Measurements from ENCODE around the gene TPM4. TPM values are rescaled to one million over a fixed set of nuclear protein-coding genes. Genes with fewer than 3 reads are reported as not detected.
A peak's percentile ranks its signal among the peaks of the same experiment; 100 is the strongest.

The TPM4 gene
- total RNA-seq, 1 donor from 2014 or later = 700 TPM

- peak; percentile 82 for DNase-seq (ENCODE audit: low spot score)
Measured at GRCh38 chr19:16041299-16041990, 34.9 kb upstream of the TPM4 start.

DNA sequence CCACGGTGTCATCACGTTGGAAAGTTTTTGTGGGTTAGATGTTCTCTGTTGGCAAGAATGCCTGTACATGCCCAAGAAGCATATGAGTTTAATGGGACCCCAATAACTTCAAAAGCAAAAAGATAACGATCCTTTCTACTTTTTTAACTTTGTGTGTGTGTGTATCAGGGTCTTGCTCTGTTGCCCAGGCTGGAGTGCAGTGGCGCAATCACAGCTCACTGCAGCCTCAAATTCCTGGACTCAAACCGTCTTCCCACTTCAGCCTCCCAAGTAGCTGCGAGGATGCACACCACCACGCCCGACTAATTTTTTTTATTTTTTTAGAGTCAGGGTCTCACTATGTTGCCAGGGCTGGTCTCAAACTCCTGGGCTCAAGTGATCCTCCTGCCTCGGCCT is 34.3 kb upstream of the TPM4 start:
- DNase-seq (ENCODE audit: low spot score) = no peak

DNA sequence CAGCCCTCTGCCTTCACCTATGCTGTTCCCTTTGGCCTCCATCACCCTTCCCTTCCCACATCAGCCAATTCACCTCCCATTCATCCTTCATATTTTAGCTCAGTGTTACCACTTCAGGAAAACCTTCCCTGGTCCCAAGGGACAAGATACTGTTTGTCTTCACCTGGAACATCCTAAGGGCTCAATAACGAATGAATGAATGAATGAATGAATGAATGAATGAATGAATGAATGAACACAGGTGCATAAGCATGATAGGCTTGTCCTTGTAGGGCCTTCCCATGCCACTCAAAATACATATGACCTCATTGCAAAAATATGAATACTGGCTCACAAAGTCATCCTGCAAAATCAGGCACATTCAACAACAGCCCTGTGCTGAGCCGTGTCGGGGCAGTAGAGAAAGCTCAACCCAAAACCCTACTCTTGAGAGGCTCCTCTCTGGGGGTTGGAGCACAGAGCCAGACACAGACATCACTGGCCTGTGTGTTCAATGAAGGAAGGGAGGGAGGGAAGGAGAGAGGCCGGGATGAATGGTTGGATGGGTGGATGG is 33.7 kb upstream of the TPM4 start:
- DNase-seq (ENCODE audit: low spot score) = no peak

DNA sequence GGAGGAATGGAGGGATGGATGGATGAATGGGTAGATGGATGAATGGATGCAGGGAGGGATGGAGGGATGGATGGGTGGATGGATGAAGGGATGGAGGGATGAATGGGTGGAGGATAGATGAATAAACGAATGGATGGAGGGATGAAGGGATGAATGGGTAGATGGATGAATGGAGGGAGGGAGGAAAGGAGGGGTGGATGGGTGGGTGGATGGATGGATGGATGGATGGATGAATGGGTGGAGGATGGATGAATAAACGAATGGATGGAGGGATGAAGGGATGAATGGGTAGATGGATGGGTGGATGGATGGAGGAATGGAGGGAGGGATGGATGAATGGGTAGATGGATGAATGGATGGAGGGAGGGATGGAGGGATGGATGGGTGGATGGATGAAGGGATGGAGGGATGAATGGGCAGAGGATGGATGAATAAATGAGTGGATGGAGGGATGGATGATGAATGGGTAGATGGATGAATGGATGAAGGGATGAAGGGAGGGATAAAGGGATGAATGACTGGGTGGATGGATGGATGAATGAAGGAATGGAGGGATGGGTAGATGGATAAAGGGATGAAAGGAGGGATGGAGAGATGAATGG is 33.0 kb upstream of the TPM4 start:
- DNase-seq (ENCODE audit: low spot score) = no peak

DNA sequence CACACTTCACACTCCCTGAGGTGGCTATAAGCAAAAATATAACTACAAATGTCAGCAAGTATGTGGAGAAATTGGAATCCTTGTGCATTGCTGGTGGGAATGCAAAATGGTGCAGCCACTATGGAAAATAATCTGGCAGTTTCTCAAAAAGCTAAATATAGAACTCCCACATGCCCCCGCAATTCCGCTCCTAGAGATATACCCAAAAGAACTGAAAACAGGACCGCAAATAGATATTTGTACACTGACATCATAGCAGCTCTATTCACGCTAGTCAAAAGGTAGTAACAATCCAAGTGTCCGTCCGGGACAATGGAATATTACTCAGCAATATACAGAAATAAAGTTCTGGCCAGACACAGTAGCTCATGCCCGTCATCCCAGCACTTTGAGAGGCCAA is 31.5 kb upstream of the TPM4 start:
- no peak for DNase-seq (ENCODE audit: low spot score)

DNA sequence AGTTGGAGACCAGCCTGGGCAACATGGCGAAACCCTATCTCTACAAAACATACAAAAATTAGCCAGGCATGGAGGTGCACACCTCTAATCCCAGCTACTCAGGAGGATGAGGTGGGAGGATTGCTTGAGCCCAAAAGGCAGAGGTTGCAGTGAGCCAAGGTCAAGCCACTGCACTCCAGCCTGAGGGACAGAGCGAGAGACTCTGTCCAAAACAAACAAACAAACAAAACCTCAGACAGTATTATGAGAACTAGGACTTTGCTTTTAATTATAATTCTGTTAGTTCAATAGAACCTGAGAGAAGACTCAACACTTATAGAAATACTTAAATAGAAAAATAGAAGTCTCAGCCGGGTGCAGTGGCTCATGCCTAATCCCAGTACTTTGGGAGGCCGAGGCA is 31.1 kb upstream of the TPM4 start:
- DNase-seq (ENCODE audit: low spot score) = no peak

DNA sequence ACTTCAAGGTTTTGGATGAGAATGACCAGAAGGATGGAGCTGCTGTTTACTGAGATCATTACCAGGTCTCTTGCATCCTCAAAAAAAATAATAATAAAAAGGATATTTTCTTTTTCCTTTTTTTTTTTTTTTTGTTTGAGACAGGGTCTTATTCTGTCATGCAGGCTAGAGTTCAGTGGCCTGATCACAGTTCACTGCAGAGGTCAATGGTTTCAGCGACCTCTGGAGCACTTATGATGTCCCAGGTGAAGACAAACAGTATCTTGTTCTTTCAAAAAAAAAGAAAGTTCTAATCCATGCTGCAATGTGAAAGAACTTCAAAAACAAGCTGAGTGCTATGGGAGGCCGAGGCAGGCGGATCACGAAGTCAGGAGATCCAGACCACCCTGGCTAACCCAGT is 30.4 kb upstream of the TPM4 start:
- no peak for DNase-seq (ENCODE audit: low spot score)

DNA sequence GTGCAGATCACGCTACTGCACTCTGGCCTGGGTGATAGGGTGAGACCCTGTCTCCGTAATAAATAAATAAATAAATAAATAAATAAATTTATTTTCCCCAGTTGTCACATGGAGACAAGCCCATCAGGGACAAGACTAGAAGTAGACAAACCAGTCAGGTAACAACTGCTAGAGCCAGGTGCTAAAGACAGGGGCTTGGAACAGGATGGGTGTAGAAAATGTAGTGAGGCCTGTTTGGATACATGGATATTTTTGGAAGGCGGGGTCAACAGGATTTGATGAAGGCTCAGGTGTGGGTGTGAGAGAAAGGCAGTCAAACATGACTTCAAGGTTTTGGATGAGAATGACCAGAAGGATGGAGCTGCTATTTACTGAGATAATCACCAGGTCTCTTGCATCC is 27.7 kb upstream of the TPM4 start:
- DNase-seq (ENCODE audit: low spot score) = no peak

DNA sequence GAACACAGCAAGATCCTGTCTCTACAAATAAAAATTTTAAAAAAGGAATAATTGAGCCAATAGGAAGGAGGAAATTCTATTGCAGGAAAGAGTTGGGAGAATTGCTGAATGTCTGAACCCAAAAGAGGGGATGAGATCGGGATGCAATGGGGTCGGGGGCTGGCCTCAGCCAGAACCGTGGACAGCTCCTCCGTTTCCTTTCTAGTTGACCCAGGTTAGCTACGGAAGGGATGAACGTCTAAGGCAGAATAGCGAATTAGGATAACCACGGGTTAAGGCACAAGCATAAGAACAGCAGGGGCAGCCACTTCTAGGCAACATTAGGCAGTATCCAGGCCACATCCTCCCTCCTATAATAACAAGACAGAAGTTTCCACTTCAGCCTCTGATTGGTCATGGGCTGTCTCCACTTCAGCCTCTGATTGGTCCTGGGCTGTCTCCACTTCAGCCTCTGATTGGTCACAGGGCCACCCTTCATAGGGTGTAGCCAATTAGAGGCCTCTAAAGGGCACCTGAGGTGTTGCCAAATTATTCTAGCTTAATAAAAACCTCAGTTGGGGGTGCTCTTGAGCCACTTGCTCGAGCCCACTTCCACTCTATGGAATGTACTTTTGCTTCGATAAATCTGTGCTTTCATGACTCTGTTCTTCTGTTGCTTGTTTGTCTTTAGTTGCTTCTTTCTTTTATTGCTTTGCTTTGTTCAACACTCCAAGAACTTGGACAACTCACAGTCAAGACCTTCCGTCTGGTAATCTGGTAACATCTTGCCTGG is 24.9 kb upstream of the TPM4 start:
- no peak for DNase-seq (ENCODE audit: low spot score)

DNA sequence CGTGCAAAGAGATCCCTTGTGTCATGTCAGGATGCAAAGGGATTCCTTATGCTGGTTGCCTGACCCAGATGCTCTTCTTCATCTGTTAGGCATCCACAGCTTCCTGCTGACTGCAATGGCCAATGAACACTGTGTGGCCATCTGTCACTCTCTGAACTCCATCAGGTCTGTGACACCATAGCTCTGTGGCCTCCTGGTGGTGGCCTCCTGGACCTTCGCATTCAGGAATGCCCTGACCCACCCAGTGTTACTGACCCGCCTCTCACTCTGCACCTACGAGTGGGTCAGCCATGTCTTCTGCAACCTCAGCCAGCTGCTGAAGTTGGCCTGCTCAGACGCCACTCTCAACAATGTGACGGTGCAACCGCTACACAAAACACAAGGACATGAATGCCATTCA is 23.9 kb upstream of the TPM4 start:
- no peak for DNase-seq (ENCODE audit: low spot score)

DNA sequence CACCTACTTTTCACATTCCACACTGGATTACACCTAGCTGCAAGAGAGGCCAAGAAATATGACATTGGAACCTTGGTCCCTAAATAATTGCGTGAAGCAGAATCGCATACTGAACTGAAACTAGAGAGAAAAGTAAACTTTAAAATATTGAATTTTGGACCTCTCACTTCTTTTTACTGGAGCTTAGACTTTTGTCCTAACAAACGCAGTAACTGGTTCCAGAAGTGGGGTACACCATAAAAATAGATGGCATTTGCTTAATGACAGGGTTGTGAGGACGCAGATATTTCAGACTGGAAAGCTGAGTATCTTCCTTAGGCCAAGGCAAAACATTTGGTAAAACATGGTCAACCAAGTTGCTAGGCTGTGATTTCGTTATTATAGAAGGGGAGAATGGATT is 19.2 kb upstream of the TPM4 start:
- no peak for DNase-seq (ENCODE audit: low spot score)

- DNase-seq (ENCODE audit: low spot score) = no peak
Measured at GRCh38 chr19:16060294-16060693, 16.0 kb upstream of the TPM4 start.

DNA sequence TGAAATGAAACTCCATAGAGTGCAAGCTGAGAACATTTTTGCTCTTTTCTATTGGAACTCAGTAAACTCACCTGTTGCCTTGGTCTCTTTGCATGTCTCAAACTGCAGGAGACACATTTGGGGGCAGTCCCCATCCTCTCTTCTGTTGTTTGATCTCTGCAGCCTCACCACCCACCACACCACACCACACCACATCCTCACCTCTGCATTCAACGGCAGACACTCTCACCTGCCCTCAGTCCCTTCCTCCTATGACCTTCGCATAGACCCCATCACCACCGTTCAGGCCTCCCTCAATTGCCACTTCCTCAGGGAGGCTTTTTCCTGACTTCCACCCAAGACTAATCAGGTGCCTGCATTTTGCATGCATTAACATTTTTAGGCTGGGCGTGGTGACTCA is 14.4 kb upstream of the TPM4 start:
- no peak for DNase-seq (ENCODE audit: low spot score)

DNA sequence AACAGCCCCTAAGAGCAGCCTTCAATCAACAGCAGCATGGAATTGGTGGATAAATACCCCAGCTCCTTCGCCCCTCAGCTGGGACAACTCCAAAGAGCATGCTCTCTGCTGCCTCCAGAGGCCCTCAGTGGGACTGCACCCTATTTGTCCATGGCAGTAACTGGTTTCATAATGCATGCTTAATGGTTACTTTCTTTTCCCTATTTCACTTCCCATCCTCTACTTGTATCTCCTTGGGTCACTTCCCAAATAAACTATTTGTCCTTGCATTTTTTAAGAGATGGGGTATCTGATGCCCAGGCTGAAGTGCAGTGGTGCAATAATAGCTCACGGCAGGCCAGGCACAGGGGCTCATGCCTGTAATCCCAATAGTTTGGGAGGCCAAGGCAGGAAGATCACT is 13.5 kb upstream of the TPM4 start:
- DNase-seq (ENCODE audit: low spot score) = no peak

GRCh38 chr19:16064209-16064889 is 11.9 kb upstream of the TPM4 start:
- DNase-seq (ENCODE audit: low spot score) = no peak

GRCh38 chr19:16066611-16067104 is 9.6 kb upstream of the TPM4 start:
- DNase-seq (ENCODE audit: low spot score) = no peak

DNA sequence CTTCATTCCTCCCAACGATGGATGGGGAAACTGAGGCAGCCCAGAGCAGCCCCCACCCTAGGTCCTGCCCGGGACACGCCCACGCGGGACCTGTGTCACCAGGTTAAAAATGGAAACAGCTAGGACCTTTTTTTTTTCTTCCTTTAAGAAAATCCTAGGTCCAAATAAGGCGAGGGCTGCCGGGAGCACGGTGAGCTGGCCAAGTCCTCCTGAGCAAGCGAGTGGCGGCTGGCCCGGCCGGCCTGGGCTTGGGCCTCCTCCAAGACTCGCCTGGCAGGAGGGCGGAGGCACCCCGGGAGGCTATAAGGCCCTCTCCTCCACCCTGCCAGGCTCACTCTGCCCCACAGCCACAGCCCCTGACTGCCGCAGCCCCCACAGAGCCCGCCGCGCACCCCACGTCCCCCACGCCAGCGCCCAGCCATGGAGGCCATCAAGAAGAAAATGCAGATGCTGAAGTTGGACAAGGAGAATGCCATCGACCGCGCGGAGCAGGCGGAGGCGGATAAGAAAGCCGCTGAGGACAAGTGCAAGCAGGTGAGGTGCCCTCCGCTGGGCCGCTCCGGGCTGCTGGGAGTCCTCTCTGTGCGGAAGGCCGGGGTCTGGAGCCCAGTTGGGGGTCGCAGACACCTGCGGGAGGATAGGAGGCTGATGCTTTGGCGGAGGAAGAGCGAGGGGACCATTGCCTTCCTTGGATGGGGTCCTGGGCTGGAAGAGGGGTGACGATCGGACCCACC is 8.9 kb upstream of the TPM4 start:
- no peak for DNase-seq (ENCODE audit: low spot score)

GRCh38 chr19:16068696-16069259 is 7.5 kb upstream of the TPM4 start:
- no peak for DNase-seq (ENCODE audit: low spot score)

GRCh38 chr19:16069813-16070365 is 6.4 kb upstream of the TPM4 start:
- no peak for DNase-seq (ENCODE audit: low spot score)

DNA sequence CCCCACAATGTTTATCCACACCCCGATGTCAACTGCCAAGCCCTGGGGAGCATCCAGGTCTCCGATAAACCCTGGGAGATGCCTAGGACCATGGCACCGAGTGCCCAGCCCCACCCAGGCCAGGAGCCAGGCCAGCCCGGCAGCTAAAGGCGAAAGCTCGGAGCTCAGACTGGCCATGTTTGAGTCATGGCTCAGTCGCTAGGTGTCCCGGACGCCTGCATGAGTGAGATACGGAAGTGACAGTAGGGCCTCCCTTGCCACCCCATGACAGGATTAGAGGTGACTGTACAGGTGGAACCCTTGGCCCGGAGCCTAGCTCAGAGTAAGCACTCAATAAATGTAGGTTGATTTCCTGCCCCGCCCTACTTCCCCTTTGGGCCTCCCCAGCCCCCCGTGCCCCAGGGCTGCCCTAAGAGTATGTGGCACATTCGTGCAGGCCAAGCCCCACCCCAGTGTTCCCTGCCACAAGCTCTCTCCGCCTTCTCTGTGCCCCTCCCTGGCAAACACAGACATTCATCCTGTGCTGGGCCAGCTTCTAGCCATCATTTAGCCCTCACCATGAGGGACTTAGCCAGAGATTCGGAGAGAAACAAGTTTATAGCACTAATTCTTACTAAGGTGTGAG is 5.8 kb upstream of the TPM4 start:
- no peak for DNase-seq (ENCODE audit: low spot score)
